K562 (cell line): ENCODE measurements around the gene SMS. TPM values are rescaled to one million over a fixed set of nuclear protein-coding genes. Genes with fewer than 3 reads are reported as not detected.
A peak's percentile ranks its signal among the peaks of the same experiment; 100 is the strongest.

Experiments
- ATAC-seq: fragments of 200-7000 bp; cut with Tn5 transposase; 3 replicates; pipeline ENCODE4 v1.9.1; 2020; ENCODE audit warnings: moderate library complexity
- BruUV-seq: library from RNA; stranded (reverse); fragments of 400-500 nt; replicated peaks from 2 replicates; lab custom pipeline; 2021; lab: Mats Ljungman, UMichigan
- CTCF ChIA-PET: fragments of 300-600 bp; formaldehyde crosslinking; extraction: SDS; loops from one replicate; lab custom pipeline; 2021; ENCODE audit warnings: low intra/inter-chr PET ratio; lab: Yijun Ruan, JAX
- POLR2A ChIA-PET: fragments of 300-600, 350-650 bp; sonication (Branson Sonifier 250); formaldehyde crosslinking; extraction: SDS; loops from one replicate; lab custom pipeline; 2021; ENCODE audit warnings: antibody characterized with exemption, inconsistent platforms; lab: Yijun Ruan, JAX
- DNase-seq, 4 experiments: peaks; one replicate each; pipeline versions ENCODE4 v3.0.0 to v3.0.0-alpha.2; 2011 to 2018; ENCODE audit warnings: low spot score in 3 of 4, mixed read lengths in 3 of 4; ENCODE audit errors: extremely low read depth in 1 of 4
- FAIRE-seq: peaks from 2 replicates; lab custom pipeline; 2011; peaks lifted over from hg19 to GRCh38; lab: Jason Lieb, UNC
- H2AFZ ChIP-seq: 2 replicates; pipeline ENCODE4 v1.6.0; 2011; ENCODE audit warnings: low read depth, low read length, control low read depth, inconsistent platforms
- H3K27ac ChIP-seq: fragments of 200-600 bp; 3 replicates; pipeline ENCODE4 v1.8.0; 2011; ENCODE audit warnings: low read depth, mild to moderate bottlenecking, control low read depth, inconsistent platforms, low read length, moderate library complexity, mixed read lengths; ENCODE audit errors: extremely low read depth
- H3K27me3 ChIP-seq, 2 experiments: fragments of 300-600 bp in 1 of 2; 2 replicates in 1 of 2; 3 replicates in 1 of 2; pipeline versions ENCODE4 v1.6.0 to v1.8.0; 2011; ENCODE audit warnings: inconsistent platforms in 2 of 2, low read length in 2 of 2, mild to moderate bottlenecking in 1 of 2, mixed read lengths in 1 of 2, moderate library complexity in 1 of 2; ENCODE audit not compliant: control insufficient read depth in 2 of 2, insufficient read depth in 2 of 2
- H3K36me3 ChIP-seq: fragments of 300-600 bp; 3 replicates; pipeline ENCODE4 v1.8.0; 2011; ENCODE audit warnings: mild to moderate bottlenecking, low read length, inconsistent platforms; ENCODE audit not compliant: control insufficient read depth, insufficient read depth
- H3K4me1 ChIP-seq, 2 experiments: fragments of 200-600 bp in 1 of 2; replicated peaks in 1 of 2; 2 replicates in 1 of 2; 3 replicates in 1 of 2; pipeline versions ENCODE4 v1.5.1 to v1.8.0; 2011; ENCODE audit warnings: inconsistent platforms in 2 of 2, low read length in 2 of 2, mild to moderate bottlenecking in 1 of 2, mixed read lengths in 1 of 2, moderate library complexity in 1 of 2; ENCODE audit not compliant: control insufficient read depth in 2 of 2, insufficient read depth in 2 of 2
- H3K4me2 ChIP-seq: 2 replicates; pipeline ENCODE4 v1.6.1; 2011; ENCODE audit warnings: low read length, control low read depth, inconsistent platforms, mixed read lengths; ENCODE audit not compliant: insufficient read depth
- H3K4me3 ChIP-seq: fragments of 200-600 bp; sonication (generic), shearing (Covaris generic); 2 replicates; pipeline ENCODE4 v1.5.1; 2016; ENCODE audit warnings: control low read depth, inconsistent platforms
- H3K79me2 ChIP-seq: fragments of 200-600 bp; 3 replicates; pipeline ENCODE4 v1.8.0; 2011; ENCODE audit warnings: low read length, inconsistent platforms; ENCODE audit not compliant: control insufficient read depth, insufficient read depth
- H3K9ac ChIP-seq, 2 experiments: 2 replicates each; pipeline versions ENCODE4 v1.6.0 to v1.6.1; 2011; ENCODE audit warnings: low read depth in 2 of 2, low read length in 2 of 2, control low read depth in 1 of 2, inconsistent platforms in 1 of 2, mild to moderate bottlenecking in 1 of 2, mixed read lengths in 1 of 2; ENCODE audit not compliant: insufficient read depth in 1 of 2
- H3K9me1 ChIP-seq: one replicate; pipeline ENCODE4 v1.6.0; 2011; ENCODE audit warnings: inconsistent platforms, mild to moderate bottlenecking, low read length, moderate library complexity; ENCODE audit not compliant: control insufficient read depth, insufficient read depth
- H3K9me3 ChIP-seq: replicated peaks from 2 replicates; pipeline ENCODE4 v1.5.1; 2011; ENCODE audit warnings: low read depth, low read length, inconsistent platforms; ENCODE audit not compliant: control insufficient read depth, insufficient read depth
- H4K20me1 ChIP-seq: replicated peaks from 2 replicates; pipeline ENCODE4 v1.6.1; 2011; ENCODE audit warnings: low read length, inconsistent platforms, mixed read lengths; ENCODE audit not compliant: control insufficient read depth, insufficient read depth
- CEBPB ChIP-seq: fragments of 450-650 bp; IDR thresholded peaks from 2 replicates; pipeline ENCODE4 v1.6.1; 2016; ENCODE audit warnings: missing genetic modification characterization, missing compliant biosample characterization
- CEBPG ChIP-seq, 3 experiments: fragments of 200-800 bp in 1 of 3; sonication (Bioruptor generic) in 1 of 3; sonication (generic) in 1 of 3; formaldehyde crosslinking in 1 of 3; IDR thresholded peaks in 2 of 3; conservative IDR thresholded peaks in 1 of 3; 2 replicates each; pipeline versions ENCODE4 v1.6.1 to v1.8.0; 2016 to 2022; ENCODE audit warnings: missing compliant biosample characterization in 2 of 3, missing genetic modification characterization in 2 of 3, mild to moderate bottlenecking in 1 of 3, missing genetic modification reagents in 1 of 3
- IRF9 ChIP-seq: fragments of 450-650 bp; IDR thresholded peaks from 2 replicates; pipeline ENCODE4 v1.6.1; 2016; ENCODE audit warnings: missing biosample characterization, missing genetic modification characterization
- MBD2 ChIP-seq: sonication (generic); IDR thresholded peaks from 2 replicates; pipeline ENCODE4 v1.6.1; 2016; ENCODE audit warnings: low read depth, borderline replicate concordance
- RBM34 ChIP-seq: fragments of 200-400 bp; formaldehyde crosslinking; IDR thresholded peaks from 2 replicates; pipeline ENCODE4 v1.6.1; 2018; ENCODE audit warnings: low read length, borderline replicate concordance; ENCODE audit not compliant: insufficient read depth
- WGBS: fragments of 100-300 bp; shearing (Covaris generic); methylation state at CpG from one replicate; pipeline ENCODE4 v1.1.6; 2016; ENCODE audit warnings: low coverage, mixed read lengths; ENCODE audit not compliant: insufficient coverage; ENCODE audit errors: missing lambda C conversion rate; 5-methylcytosine and 5-hydroxymethylcytosine counted together
- in situ Hi-C: fragments of 300-500 bp; cut with MboI; formaldehyde crosslinking; loops from 4 replicates; pipeline ENCODE4 v1.15.0; 2018; ENCODE audit warnings: inconsistent platforms, mixed read lengths
- intact Hi-C: fragments of 100-400 bp; cut with micrococcal nuclease; formaldehyde crosslinking; loops from 2 replicates; pipeline ENCODE4 v1.14.2; 2022
- polyA plus RNA-seq, 8 experiments: library from polyadenylated mRNA; depleted of rRNA in 4 of 8; stranded (reverse) in 5 of 8; unstranded in 3 of 8; fragments of >200 nt; fragmentation: Nextera tagmentation in 2 of 8; fragmentation: Illumina TruSeq in 1 of 8; extraction: Ambion mirVana in 2 of 8; extraction: Trizol in 1 of 8; gene quantifications; 2 replicates each; pipeline versions ENCODE4 v1.2.1 to v1.2.3, GENCODE V29; 2011 to 2014; ENCODE audit warnings: inconsistent platforms in 1 of 8, missing spikeins in 1 of 8
- total RNA-seq, 7 experiments: library from RNA; depleted of rRNA in 6 of 7; stranded (reverse); fragments of >200 nt in 6 of 7; fragmentation: Illumina TruSeq in 2 of 7; extraction: Trizol in 2 of 7; gene quantifications; 2 replicates each; pipeline versions ENCODE4 v1.2.1 to v1.2.3, GENCODE V29; 2011 to 2021; ENCODE audit warnings: low replicate concordance in 1 of 7
- TF ChIP-seq, protein P1 (sequence below): fragments of 450-650 bp; conservative IDR thresholded peaks from 2 replicates; pipeline ENCODE4 v1.6.1; 2016; ENCODE audit warnings: missing genetic modification characterization, low read depth, mild to moderate bottlenecking, missing compliant biosample characterization, moderate library complexity

The SMS gene
- total and polyA plus RNA-seq, 9 of the 15 experiments (the other 6 are each of a cell fraction or from before 2014, with no cell fraction given): 71.1 to 193 (median 152) TPM

GRCh38 chrX:21978346-21978745 is 37.8 kb downstream of the SMS start:
- in situ Hi-C loops (no loop called here), intact Hi-C loops (no loop called here)
- no peaks in the 10 kb centered on the region for H4K20me1 ChIP-seq
- no peaks in the 10 kb centered on the region for H3K79me2 ChIP-seq
- peaks cover 59% of the 10 kb centered on the region for H3K36me3 ChIP-seq
- TSS peak; percentile 9 for BruUV-seq
- peaks cover 2% of the 10 kb centered on the region for H3K9me1 ChIP-seq
- H3K27me3 ChIP-seq: no peaks in the 10 kb centered on the region
- H3K4me1 ChIP-seq: no peaks in the 10 kb centered on the region; a peak in 1 of 5 replicates
- no peak overlapping the region for H3K9ac ChIP-seq
- FAIRE-seq (no peak), DNase-seq (no peak)
- no peak overlapping the region for H3K27ac ChIP-seq
- no peak overlapping the region for H2AFZ ChIP-seq
- TF ChIP-seq MBD2: no peak
- peak; percentile 59; the same call in 1 of the 2 replicates for TF ChIP-seq IRF9 (tag)
- TF ChIP-seq RBM34: no peak
- peak; percentile 58 for TF ChIP-seq CEBPG (CRISPR knock-in tag; IDR thresholded peaks at IDR 0.05)
- TF ChIP-seq CEBPG (tag; conservative IDR thresholded peaks at IDR 0.05 in 1 of 2, IDR thresholded peaks at IDR 0.05 in 1 of 2): peak in 1 of 2 experiments; percentile 95; a peak in 2 of 4 replicates
- TF ChIP-seq, protein P1, sequence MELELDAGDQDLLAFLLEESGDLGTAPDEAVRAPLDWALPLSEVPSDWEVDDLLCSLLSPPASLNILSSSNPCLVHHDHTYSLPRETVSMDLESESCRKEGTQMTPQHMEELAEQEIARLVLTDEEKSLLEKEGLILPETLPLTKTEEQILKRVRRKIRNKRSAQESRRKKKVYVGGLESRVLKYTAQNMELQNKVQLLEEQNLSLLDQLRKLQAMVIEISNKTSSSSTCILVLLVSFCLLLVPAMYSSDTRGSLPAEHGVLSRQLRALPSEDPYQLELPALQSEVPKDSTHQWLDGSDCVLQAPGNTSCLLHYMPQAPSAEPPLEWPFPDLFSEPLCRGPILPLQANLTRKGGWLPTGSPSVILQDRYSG (tag): no peak
- TF ChIP-seq CEBPB (tag): peak; percentile 91
- TF ChIP-seq, all 486 proteins: peak for 3
- 96% methylated on average over 4 of the region's 5 CpGs for WGBS
- Histone ChIP-seq H3K9me3 (no peaks in the 10 kb centered on the region), H3K4me2 (no peak overlapping the region), H3K4me3 (no peak overlapping the region)
- POLR2A ChIA-PET: no interaction called here
- CTCF ChIA-PET: no interaction called here
- ATAC-seq: no peak
